Measurements from ENCODE around the gene DRGX.

Gene DRGX

DNA sequence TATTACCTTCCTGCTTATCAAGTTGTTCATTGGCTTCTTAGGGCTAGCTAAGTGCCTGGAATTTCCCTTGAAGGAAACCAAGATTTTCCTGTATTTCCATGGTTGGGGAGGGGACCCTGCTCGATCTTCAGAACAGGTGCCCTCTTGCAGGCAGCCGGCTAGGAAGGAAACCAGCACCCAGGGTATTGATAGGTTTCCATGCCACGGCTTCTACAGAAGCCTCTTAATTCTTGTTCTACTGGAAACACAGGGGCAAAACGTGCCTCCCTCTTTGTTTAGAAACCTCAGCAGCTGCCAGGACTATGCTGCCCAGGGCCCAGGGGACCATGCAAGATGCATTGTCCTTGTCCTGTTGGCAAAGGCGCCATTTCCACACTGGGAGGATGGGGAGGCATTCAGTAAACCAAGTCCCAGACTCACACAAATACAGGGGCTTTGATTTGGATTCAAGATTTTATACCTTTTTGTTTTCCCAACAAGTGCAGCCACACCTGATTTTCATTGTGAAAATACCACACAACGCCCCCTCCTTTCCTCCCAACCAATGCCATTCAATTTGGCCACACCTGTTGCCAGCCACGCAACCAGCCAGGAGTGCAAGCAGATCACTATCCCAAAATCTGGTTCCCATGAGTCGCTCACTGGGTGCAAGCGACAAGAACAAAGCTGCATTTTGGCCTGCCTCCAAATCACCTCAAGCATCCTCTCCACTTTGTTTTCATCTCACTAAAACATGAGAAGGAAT, 67.3 kb downstream of the DRGX start:
- TF ChIP-seq, protein P1, sequence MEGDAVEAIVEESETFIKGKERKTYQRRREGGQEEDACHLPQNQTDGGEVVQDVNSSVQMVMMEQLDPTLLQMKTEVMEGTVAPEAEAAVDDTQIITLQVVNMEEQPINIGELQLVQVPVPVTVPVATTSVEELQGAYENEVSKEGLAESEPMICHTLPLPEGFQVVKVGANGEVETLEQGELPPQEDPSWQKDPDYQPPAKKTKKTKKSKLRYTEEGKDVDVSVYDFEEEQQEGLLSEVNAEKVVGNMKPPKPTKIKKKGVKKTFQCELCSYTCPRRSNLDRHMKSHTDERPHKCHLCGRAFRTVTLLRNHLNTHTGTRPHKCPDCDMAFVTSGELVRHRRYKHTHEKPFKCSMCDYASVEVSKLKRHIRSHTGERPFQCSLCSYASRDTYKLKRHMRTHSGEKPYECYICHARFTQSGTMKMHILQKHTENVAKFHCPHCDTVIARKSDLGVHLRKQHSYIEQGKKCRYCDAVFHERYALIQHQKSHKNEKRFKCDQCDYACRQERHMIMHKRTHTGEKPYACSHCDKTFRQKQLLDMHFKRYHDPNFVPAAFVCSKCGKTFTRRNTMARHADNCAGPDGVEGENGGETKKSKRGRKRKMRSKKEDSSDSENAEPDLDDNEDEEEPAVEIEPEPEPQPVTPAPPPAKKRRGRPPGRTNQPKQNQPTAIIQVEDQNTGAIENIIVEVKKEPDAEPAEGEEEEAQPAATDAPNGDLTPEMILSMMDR (conservative IDR thresholded peaks at IDR 0.05; ENCODE audit: low read depth, low read length): no peak
- DNase-seq (ENCODE audit: low read depth): no peak
- H3K4me3 ChIP-seq (ENCODE audit: low read depth, low read length): no peak overlapping the region

- H3K4me3 ChIP-seq (ENCODE audit: low read depth, low read length): no peak overlapping the region
- DNase-seq (ENCODE audit: low read depth): no peak
- TF ChIP-seq, protein P1 (conservative IDR thresholded peaks at IDR 0.05; ENCODE audit: low read depth, low read length): no peak
These were observed 68.7 kb downstream of the DRGX start for GRCh38 chr10:49327036-49327813.

DNA sequence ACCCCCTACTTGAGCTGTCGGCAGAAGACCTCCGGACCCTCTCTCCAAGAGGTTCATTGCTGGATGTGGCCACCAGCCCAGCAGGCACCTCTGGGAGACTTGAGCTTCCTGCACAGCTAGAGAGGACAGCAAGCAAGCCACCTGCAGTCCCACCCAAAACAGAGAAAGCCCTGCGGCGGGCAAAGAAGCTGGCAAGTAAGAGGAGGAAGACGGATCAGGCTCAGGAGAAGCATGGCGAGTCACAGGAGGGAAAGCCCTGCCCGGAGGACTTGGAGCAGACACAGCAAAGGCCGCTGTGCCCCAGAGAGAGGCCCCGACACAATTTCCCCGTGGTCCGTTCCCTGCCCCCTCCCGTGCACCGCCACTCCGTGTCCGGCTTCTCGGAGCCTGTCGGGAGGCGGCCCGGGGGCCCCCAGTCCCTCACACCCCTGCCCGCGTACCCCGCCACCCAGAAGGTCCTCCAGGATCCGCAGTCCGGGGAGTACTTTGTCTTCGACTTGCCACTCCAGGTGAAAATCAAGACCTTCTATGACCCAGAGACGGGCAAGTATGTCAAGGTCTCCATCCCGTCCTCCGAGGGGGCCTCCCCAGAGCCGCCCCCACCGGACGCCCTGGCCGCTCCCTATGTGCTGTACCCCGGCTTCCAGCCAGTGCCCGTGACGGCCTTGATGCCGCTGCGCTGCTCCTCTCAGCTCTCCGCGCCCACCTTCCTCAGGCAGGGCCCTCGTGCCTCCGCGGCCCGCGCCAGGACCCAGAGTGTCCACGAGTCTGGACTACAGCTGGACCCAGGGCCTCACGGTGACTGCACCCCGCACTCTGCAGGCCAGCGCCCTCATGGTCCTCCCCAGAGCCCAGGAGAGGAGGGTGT, 69.7 kb downstream of the DRGX start:
- no peak for DNase-seq (ENCODE audit: low read depth)
- TF ChIP-seq, protein P1 (conservative IDR thresholded peaks at IDR 0.05; ENCODE audit: low read depth, low read length): no peak
- no peak overlapping the region for H3K4me3 ChIP-seq (ENCODE audit: low read depth, low read length)

DNA sequence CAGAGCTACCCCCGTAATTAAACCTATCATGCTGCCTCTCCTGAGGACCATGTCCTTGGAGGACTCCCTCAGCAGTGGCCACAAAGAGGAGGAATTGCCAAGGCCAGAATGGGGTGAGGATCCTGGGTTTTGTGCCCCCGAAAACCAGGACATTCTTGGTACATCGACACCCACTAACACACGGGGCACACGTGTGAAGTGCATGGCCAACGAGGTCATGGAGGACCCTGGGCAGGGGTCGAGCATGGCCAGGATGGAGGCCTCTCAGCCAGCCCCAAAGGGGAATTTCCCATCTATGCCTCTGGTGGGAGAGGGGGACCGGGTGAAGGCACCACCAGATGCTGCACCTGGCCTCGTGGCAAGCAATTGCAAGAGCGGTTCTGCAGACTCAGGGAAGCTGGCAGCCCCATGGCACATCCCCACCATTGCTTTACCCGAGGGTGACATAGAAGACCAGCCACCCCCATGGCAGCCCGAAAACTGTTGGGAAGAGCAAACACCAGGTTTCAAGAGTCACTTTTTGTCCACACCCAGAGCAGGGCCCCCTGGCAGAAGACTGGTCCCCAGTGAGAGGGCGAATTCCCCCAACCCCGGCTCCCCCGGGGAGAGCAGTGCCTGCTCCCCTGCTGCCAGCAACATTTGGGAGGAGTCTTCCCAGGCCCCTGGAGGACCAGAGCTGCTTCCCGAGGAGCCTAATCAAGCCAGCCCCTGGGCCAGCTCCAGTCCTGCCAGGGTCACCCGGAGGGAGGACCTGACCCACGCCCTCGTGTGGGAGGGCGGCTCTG, 70.6 kb downstream of the DRGX start:
- H3K4me3 ChIP-seq (ENCODE audit: low read depth, low read length): no peak overlapping the region
- TF ChIP-seq, protein P1 (conservative IDR thresholded peaks at IDR 0.05; ENCODE audit: low read depth, low read length): no peak
- DNase-seq (ENCODE audit: low read depth): no peak

DNA sequence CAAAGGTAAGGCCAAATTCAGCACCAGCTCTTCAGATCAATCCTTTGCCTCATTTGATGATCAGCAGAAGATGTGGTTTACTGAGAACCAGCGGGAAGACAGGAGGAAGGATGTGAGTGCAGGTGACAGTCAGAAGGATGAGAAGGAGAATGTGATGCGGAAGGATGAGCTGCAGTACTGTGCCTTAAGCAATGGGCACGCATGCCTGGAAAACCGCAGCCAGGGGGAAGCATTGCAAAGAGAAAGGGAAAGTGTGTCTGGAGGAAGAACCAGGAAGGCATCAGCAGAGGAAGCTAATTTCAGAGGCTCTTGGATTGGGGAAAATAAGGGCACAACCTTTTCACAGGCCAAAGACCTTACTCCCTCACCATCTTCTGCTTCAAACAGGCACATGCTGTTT, 71.2 kb downstream of the DRGX start:
- peak; percentile 26 for DNase-seq (ENCODE audit: low read depth)
- H3K4me3 ChIP-seq (ENCODE audit: low read depth, low read length): no peak overlapping the region
- TF ChIP-seq, protein P1 (conservative IDR thresholded peaks at IDR 0.05; ENCODE audit: low read depth, low read length): peak; percentile 50

GRCh38 chr10:49323896-49324270, 72.0 kb downstream of the DRGX start:
- TF ChIP-seq, protein P1 (conservative IDR thresholded peaks at IDR 0.05; ENCODE audit: low read depth, low read length): no peak
- DNase-seq (ENCODE audit: low read depth): no peak
- H3K4me3 ChIP-seq (ENCODE audit: low read depth, low read length): no peak overlapping the region
